ENCODE results near the gene DPY19L1.
"Not testable (repeated sequence)": the region's sequence is repeated elsewhere in the genome, so short reads cannot be mapped to it uniquely, and the experiment has no call there.

The DPY19L1 gene

GRCh38 chr7:34958021-34958420 is 79.3 kb downstream of the DPY19L1 start:
- no peaks in the 10 kb centered on the region for H3K27me3 ChIP-seq (ENCODE audit: insufficient read depth, low read length, poor library complexity)
- H3K4me3 ChIP-seq (ENCODE audit: low read length) = no peak overlapping the region
- DNase-seq = no peak
- H3K79me2 ChIP-seq (ENCODE audit: control insufficient read depth, insufficient read depth, low read length) = no peaks in the 10 kb centered on the region
- no peak overlapping the region for H2BK120ac ChIP-seq (ENCODE audit: low read depth, low read length)
- H3K36me3 ChIP-seq (ENCODE audit: control insufficient read depth, insufficient read depth, low read length) = no peaks in the 10 kb centered on the region
- no peak overlapping the region for H2BK5ac ChIP-seq (ENCODE audit: low read length)
- H3K4me2 ChIP-seq (ENCODE audit: low read length) = no peak overlapping the region
- H2AK5ac ChIP-seq (ENCODE audit: low read length) = no peak overlapping the region
- H3K4ac ChIP-seq (ENCODE audit: low read depth, low read length) = no peak overlapping the region
- no peak overlapping the region for H3K9ac ChIP-seq (ENCODE audit: low read length)
- H3K56ac ChIP-seq (ENCODE audit: low read length) = no peak overlapping the region
- H3K79me1 ChIP-seq (ENCODE audit: low read length) = no peaks in the 10 kb centered on the region
- no peaks in the 10 kb centered on the region for H3K4me1 ChIP-seq (ENCODE audit: control insufficient read depth, low read depth, low read length)
- no peak overlapping the region for H3K27ac ChIP-seq (ENCODE audit: low read depth, low read length)
- no peak overlapping the region for H4K5ac ChIP-seq (ENCODE audit: low read length)
- WGBS (ENCODE audit: extremely low coverage, insufficient coverage, low lambda C conversion rate) = no CpG with 5 or more reads among the region's 1 CpG
- no peak overlapping the region for H3K18ac ChIP-seq (ENCODE audit: low read length)
- H4K8ac ChIP-seq (ENCODE audit: low read depth, low read length) = no peak overlapping the region
- no peak overlapping the region for H2BK15ac ChIP-seq (replicated peaks; ENCODE audit: low read depth)
- H3K23ac ChIP-seq (ENCODE audit: low read length) = no peak overlapping the region

GRCh38 chr7:34952822-34953221 is 84.5 kb downstream of the DPY19L1 start:
- H3K4me3 ChIP-seq (ENCODE audit: low read length) = no peak overlapping the region
- no peaks in the 10 kb centered on the region for H3K27me3 ChIP-seq (ENCODE audit: insufficient read depth, low read length, poor library complexity)
- H3K27ac ChIP-seq (ENCODE audit: low read depth, low read length) = no peak overlapping the region
- H3K79me1 ChIP-seq (ENCODE audit: low read length) = no peaks in the 10 kb centered on the region
- no peak overlapping the region for H3K56ac ChIP-seq (ENCODE audit: low read length)
- H3K4ac ChIP-seq (ENCODE audit: low read depth, low read length) = no peak overlapping the region
- H3K9ac ChIP-seq (ENCODE audit: low read length) = no peak overlapping the region
- H3K36me3 ChIP-seq (ENCODE audit: control insufficient read depth, insufficient read depth, low read length) = no peaks in the 10 kb centered on the region
- no peak overlapping the region for H4K8ac ChIP-seq (ENCODE audit: low read depth, low read length)
- H3K4me1 ChIP-seq (ENCODE audit: control insufficient read depth, low read depth, low read length) = no peaks in the 10 kb centered on the region
- H3K23ac ChIP-seq (ENCODE audit: low read length) = no peak overlapping the region
- DNase-seq = no peak
- H3K4me2 ChIP-seq (ENCODE audit: low read length) = no peak overlapping the region
- no peak overlapping the region for H2BK15ac ChIP-seq (replicated peaks; ENCODE audit: low read depth)
- H3K18ac ChIP-seq (ENCODE audit: low read length) = no peak overlapping the region
- no peaks in the 10 kb centered on the region for H3K79me2 ChIP-seq (ENCODE audit: control insufficient read depth, insufficient read depth, low read length)
- H2BK5ac ChIP-seq (ENCODE audit: low read length) = no peak overlapping the region
- H4K5ac ChIP-seq (ENCODE audit: low read length) = no peak overlapping the region
- no CpG with 5 or more reads among the region's 3 CpGs for WGBS (ENCODE audit: extremely low coverage, insufficient coverage, low lambda C conversion rate)
- no peak overlapping the region for H2BK120ac ChIP-seq (ENCODE audit: low read depth, low read length)
- H2AK5ac ChIP-seq (ENCODE audit: low read length) = no peak overlapping the region

- Histone ChIP-seq H3K36me3 (ENCODE audit: control insufficient read depth, insufficient read depth, low read length) (no peaks in the 10 kb centered on the region), H3K4me1 (ENCODE audit: control insufficient read depth, low read depth, low read length) (no peaks in the 10 kb centered on the region), H3K79me1 (ENCODE audit: low read length) (no peaks in the 10 kb centered on the region), H3K56ac (ENCODE audit: low read length) (no peak overlapping the region), H3K4me2 (ENCODE audit: low read length) (no peak overlapping the region), H2BK15ac (replicated peaks; ENCODE audit: low read depth) (no peak overlapping the region), H3K27me3 (ENCODE audit: insufficient read depth, low read length, poor library complexity) (no peaks in the 10 kb centered on the region), H3K4ac (ENCODE audit: low read depth, low read length) (no peak overlapping the region), H2BK5ac (ENCODE audit: low read length) (no peak overlapping the region), H4K5ac (ENCODE audit: low read length) (no peak overlapping the region), H3K9ac (ENCODE audit: low read length) (no peak overlapping the region), H3K79me2 (ENCODE audit: control insufficient read depth, insufficient read depth, low read length) (no peaks in the 10 kb centered on the region), H3K23ac (ENCODE audit: low read length) (no peak overlapping the region), H4K8ac (ENCODE audit: low read depth, low read length) (no peak overlapping the region), H3K4me3 (ENCODE audit: low read length) (no peak overlapping the region), H2BK120ac (ENCODE audit: low read depth, low read length) (no peak overlapping the region), H2AK5ac (ENCODE audit: low read length) (no peak overlapping the region), H3K18ac (ENCODE audit: low read length) (no peak overlapping the region), H3K27ac (ENCODE audit: low read depth, low read length) (no peak overlapping the region)
- no peak for DNase-seq
Measured at GRCh38 chr7:34949361-34949760, 87.9 kb downstream of the DPY19L1 start.

- not testable (repeated sequence) for DNase-seq; H2AK5ac ChIP-seq (ENCODE audit: low read length); H3K23ac ChIP-seq (ENCODE audit: low read length); H3K27ac ChIP-seq (ENCODE audit: low read depth, low read length); H3K4me1 ChIP-seq (ENCODE audit: control insufficient read depth, low read depth, low read length); H2BK5ac ChIP-seq (ENCODE audit: low read length); H3K36me3 ChIP-seq (ENCODE audit: control insufficient read depth, insufficient read depth, low read length); H4K5ac ChIP-seq (ENCODE audit: low read length); H2BK15ac ChIP-seq (replicated peaks; ENCODE audit: low read depth); H3K79me2 ChIP-seq (ENCODE audit: control insufficient read depth, insufficient read depth, low read length); H2BK120ac ChIP-seq (ENCODE audit: low read depth, low read length); H4K8ac ChIP-seq (ENCODE audit: low read depth, low read length); H3K27me3 ChIP-seq (ENCODE audit: insufficient read depth, low read length, poor library complexity); H3K18ac ChIP-seq (ENCODE audit: low read length); H3K4me3 ChIP-seq (ENCODE audit: low read length); H3K4ac ChIP-seq (ENCODE audit: low read depth, low read length); H3K79me1 ChIP-seq (ENCODE audit: low read length); H3K4me2 ChIP-seq (ENCODE audit: low read length); H3K56ac ChIP-seq (ENCODE audit: low read length); H3K9ac ChIP-seq (ENCODE audit: low read length)
- WGBS (ENCODE audit: extremely low coverage, insufficient coverage, low lambda C conversion rate) = no CpG with 5 or more reads among the region's 2 CpGs
Measured at GRCh38 chr7:34947427-34947826, 89.9 kb downstream of the DPY19L1 start.

GRCh38 chr7:34946486-34946885 is 90.8 kb downstream of the DPY19L1 start:
- WGBS (ENCODE audit: extremely low coverage, insufficient coverage, low lambda C conversion rate) = no CpG with 5 or more reads among the region's 4 CpGs
- Histone ChIP-seq H3K4me3 (ENCODE audit: low read length) (no peak overlapping the region), H4K5ac (ENCODE audit: low read length) (no peak overlapping the region), H3K79me2 (ENCODE audit: control insufficient read depth, insufficient read depth, low read length) (no peaks in the 10 kb centered on the region), H3K23ac (ENCODE audit: low read length) (no peak overlapping the region), H3K4me2 (ENCODE audit: low read length) (no peak overlapping the region), H3K4ac (ENCODE audit: low read depth, low read length) (no peak overlapping the region), H2AK5ac (ENCODE audit: low read length) (no peak overlapping the region), H2BK5ac (ENCODE audit: low read length) (no peak overlapping the region), H3K18ac (ENCODE audit: low read length) (no peak overlapping the region), H3K56ac (ENCODE audit: low read length) (no peak overlapping the region), H3K36me3 (ENCODE audit: control insufficient read depth, insufficient read depth, low read length) (no peaks in the 10 kb centered on the region), H3K4me1 (ENCODE audit: control insufficient read depth, low read depth, low read length) (no peaks in the 10 kb centered on the region), H3K9ac (ENCODE audit: low read length) (no peak overlapping the region), H3K27me3 (ENCODE audit: insufficient read depth, low read length, poor library complexity) (no peaks in the 10 kb centered on the region), H2BK15ac (replicated peaks; ENCODE audit: low read depth) (no peak overlapping the region), H3K27ac (ENCODE audit: low read depth, low read length) (no peak overlapping the region), H2BK120ac (ENCODE audit: low read depth, low read length) (no peak overlapping the region), H3K79me1 (ENCODE audit: low read length) (no peaks in the 10 kb centered on the region), H4K8ac (ENCODE audit: low read depth, low read length) (no peak overlapping the region)
- DNase-seq = peak; percentile 53

GRCh38 chr7:34945894-34946477 is 91.3 kb downstream of the DPY19L1 start:
- H3K79me1 ChIP-seq (ENCODE audit: low read length); H3K27me3 ChIP-seq (ENCODE audit: insufficient read depth, low read length, poor library complexity); H3K79me2 ChIP-seq (ENCODE audit: control insufficient read depth, insufficient read depth, low read length); H3K27ac ChIP-seq (ENCODE audit: low read depth, low read length); DNase-seq; H4K8ac ChIP-seq (ENCODE audit: low read depth, low read length); H2AK5ac ChIP-seq (ENCODE audit: low read length); H2BK120ac ChIP-seq (ENCODE audit: low read depth, low read length); H3K4ac ChIP-seq (ENCODE audit: low read depth, low read length); H3K18ac ChIP-seq (ENCODE audit: low read length); H3K9ac ChIP-seq (ENCODE audit: low read length); H3K36me3 ChIP-seq (ENCODE audit: control insufficient read depth, insufficient read depth, low read length); H3K4me2 ChIP-seq (ENCODE audit: low read length); H2BK15ac ChIP-seq (replicated peaks; ENCODE audit: low read depth); H3K56ac ChIP-seq (ENCODE audit: low read length); H3K4me1 ChIP-seq (ENCODE audit: control insufficient read depth, low read depth, low read length); H3K23ac ChIP-seq (ENCODE audit: low read length); H2BK5ac ChIP-seq (ENCODE audit: low read length); H3K4me3 ChIP-seq (ENCODE audit: low read length); H4K5ac ChIP-seq (ENCODE audit: low read length): not testable (repeated sequence)
- WGBS (ENCODE audit: extremely low coverage, insufficient coverage, low lambda C conversion rate) = 100% methylated on average over 2 of the region's 7 CpGs

Data from mesendoderm (in vitro differentiated cells).